Epithelial cell of esophagus (primary cell): ENCODE data around the gene STRA6.

Source experiments
- DNase-seq: peaks from one replicate; pipeline ENCODE4 v3.0.0; 2010; ENCODE audit warnings: low read depth
- H3K4me3 ChIP-seq: 2 replicates; pipeline ENCODE4 v1.5.1; 2011; ENCODE audit warnings: mild to moderate bottlenecking, low read length, control low read depth
- CTCF ChIP-seq: IDR thresholded peaks from 2 replicates; pipeline ENCODE4 v1.5.1; 2011; ENCODE audit warnings: low read depth, mild to moderate bottlenecking, low read length, control low read depth, inconsistent platforms; ENCODE audit not compliant: insufficient read depth; ENCODE audit errors: missing control alignments

The STRA6 gene

GRCh38 chr15:74200871-74201419 is 1.6 kb downstream of the STRA6 start:
- DNase-seq: no peak
- no peak for TF ChIP-seq CTCF
- H3K4me3 ChIP-seq: no peak overlapping the region

GRCh38 chr15:74200412-74200815 is 2.2 kb downstream of the STRA6 start:
- TF ChIP-seq CTCF: no peak
- H3K4me3 ChIP-seq: no peak overlapping the region
- DNase-seq: peak; percentile 90

GRCh38 chr15:74199297-74199652 is 3.3 kb downstream of the STRA6 start:
- TF ChIP-seq CTCF: no peak
- DNase-seq: no peak
- H3K4me3 ChIP-seq: no peak overlapping the region

- no peak for TF ChIP-seq CTCF
- no peak for DNase-seq
- H3K4me3 ChIP-seq: no peak overlapping the region
These were observed 5.2 kb downstream of the STRA6 start for GRCh38 chr15:74197176-74197965.

- peak; percentile 64 for DNase-seq
- no peak overlapping the region for H3K4me3 ChIP-seq
- TF ChIP-seq CTCF: no peak
These were observed 6.4 kb downstream of the STRA6 start for GRCh38 chr15:74196175-74196574.

- TF ChIP-seq CTCF: no peak
- H3K4me3 ChIP-seq: no peak overlapping the region
- DNase-seq: no peak
These were observed 7.7 kb downstream of the STRA6 start for GRCh38 chr15:74194572-74195559.
